Uterus (tissue), 4 donors: ENCODE measurements around the gene SH3GL2. TPM values are rescaled to one million over a fixed set of nuclear protein-coding genes. Genes with fewer than 3 reads are reported as not detected.

Source experiments
- DNase-seq, 2 donors: peaks; one replicate each; pipeline ENCODE4 v3.0.0-alpha.2; 2019 to 2020
- H3K27ac ChIP-seq, 2 donors: fragments of 200-600 bp; sonication (generic); 1 replicate in 1 of 2; 2 replicates in 1 of 2; pipeline ENCODE4 v1.5.1; 2016 to 2018
- H3K27me3 ChIP-seq, 2 donors: fragments of 200-600 bp; sonication (generic); one replicate each; pipeline ENCODE4 v1.5.1; 2018 to 2019; ENCODE audit warnings: control low read depth in 1 of 2
- H3K36me3 ChIP-seq, 2 donors: fragments of 200-600 bp; sonication (generic); one replicate each; pipeline ENCODE4 v1.5.1; 2019; ENCODE audit warnings: control low read depth in 1 of 2
- H3K4me1 ChIP-seq, 2 donors: fragments of 200-600 bp; sonication (generic); one replicate each; pipeline ENCODE4 v1.5.1; 2018 to 2019; ENCODE audit warnings: control low read depth in 1 of 2
- H3K4me3 ChIP-seq, 2 donors: fragments of 200-600 bp; sonication (generic); 1 replicate in 1 of 2; 2 replicates in 1 of 2; pipeline ENCODE4 v1.5.1; 2018 to 2019; ENCODE audit warnings: mild to moderate bottlenecking in 1 of 2
- H3K9me3 ChIP-seq, 2 donors: fragments of 200-600 bp; sonication (generic); one replicate each; pipeline ENCODE4 v1.5.1; 2019; ENCODE audit warnings: control low read depth in 1 of 2
- POLR2A ChIP-seq, 2 donors: fragments of 450-650 bp; IDR thresholded peaks; one replicate each; pipeline ENCODE4 v1.6.1; 2016; ENCODE audit warnings: antibody characterized with exemption in 2 of 2, mild to moderate bottlenecking in 1 of 2, moderate library complexity in 1 of 2
- intact Hi-C: fragments of 100-400 bp; cut with DNase I; formaldehyde crosslinking; loops from one replicate; pipeline ENCODE4 v1.15.1; 2023; ENCODE audit warnings: low total_unique reads
- total RNA-seq, 4 donors: library from RNA; depleted of rRNA in 3 of 4; stranded (reverse); fragments of >200 nt in 3 of 4; gene quantifications; one replicate each; pipeline versions ENCODE4 v1.1.0 to v1.2.4, GENCODE V29; 2014 to 2023
- TF ChIP-seq, protein P1 (sequence below), 4 experiments: fragments of 200-600 bp in 2 of 4; fragments of 450-650 bp in 2 of 4; sonication (generic) in 2 of 4; IDR thresholded peaks; one replicate each; pipeline ENCODE4 v1.5.1; 2016 to 2019; ENCODE audit warnings: antibody characterized with exemption in 4 of 4, mild to moderate bottlenecking in 2 of 4, moderate library complexity in 1 of 4
- donor health status: DM: yes; HTN: yes; CAD: no.

The SH3GL2 gene
- total RNA-seq, 4 donors from 2014 or later, result 2.4 to 7.0 (median 2.4) TPM; not detected in 1

DNA sequence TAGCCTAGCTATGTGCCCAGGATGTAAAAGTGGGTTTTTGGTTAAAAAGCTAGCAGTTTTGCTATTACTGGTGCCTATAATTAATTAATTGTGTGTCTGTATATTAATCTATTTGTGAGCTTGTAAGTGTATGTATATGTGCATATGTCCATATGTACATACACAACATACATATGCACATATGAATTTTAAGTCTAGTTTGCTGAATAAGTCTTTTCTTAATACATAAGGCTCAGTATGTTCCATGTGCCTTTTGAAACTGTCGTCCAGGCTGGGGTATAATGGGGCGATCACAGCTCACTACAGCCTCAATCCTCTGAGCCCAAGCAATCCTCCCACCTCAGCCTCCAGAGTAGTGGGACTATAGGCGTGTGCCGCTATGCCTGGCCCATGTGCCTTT is 10.1 kb downstream of the SH3GL2 start:
- no peak overlapping the region for H3K27ac ChIP-seq
- H3K4me1 ChIP-seq, result no peaks in the 10 kb centered on the region
- H3K36me3 ChIP-seq, result no peaks in the 10 kb centered on the region
- intact Hi-C loops, result no loop called here
- H3K4me3 ChIP-seq, result no peak overlapping the region
- TF ChIP-seq, protein P1, sequence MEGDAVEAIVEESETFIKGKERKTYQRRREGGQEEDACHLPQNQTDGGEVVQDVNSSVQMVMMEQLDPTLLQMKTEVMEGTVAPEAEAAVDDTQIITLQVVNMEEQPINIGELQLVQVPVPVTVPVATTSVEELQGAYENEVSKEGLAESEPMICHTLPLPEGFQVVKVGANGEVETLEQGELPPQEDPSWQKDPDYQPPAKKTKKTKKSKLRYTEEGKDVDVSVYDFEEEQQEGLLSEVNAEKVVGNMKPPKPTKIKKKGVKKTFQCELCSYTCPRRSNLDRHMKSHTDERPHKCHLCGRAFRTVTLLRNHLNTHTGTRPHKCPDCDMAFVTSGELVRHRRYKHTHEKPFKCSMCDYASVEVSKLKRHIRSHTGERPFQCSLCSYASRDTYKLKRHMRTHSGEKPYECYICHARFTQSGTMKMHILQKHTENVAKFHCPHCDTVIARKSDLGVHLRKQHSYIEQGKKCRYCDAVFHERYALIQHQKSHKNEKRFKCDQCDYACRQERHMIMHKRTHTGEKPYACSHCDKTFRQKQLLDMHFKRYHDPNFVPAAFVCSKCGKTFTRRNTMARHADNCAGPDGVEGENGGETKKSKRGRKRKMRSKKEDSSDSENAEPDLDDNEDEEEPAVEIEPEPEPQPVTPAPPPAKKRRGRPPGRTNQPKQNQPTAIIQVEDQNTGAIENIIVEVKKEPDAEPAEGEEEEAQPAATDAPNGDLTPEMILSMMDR (IDR thresholded peaks at IDR 0.05), result no peak
- no peak for TF ChIP-seq POLR2A (IDR thresholded peaks at IDR 0.05)
- no peaks in the 10 kb centered on the region for H3K9me3 ChIP-seq
- DNase-seq, result no peak
- no peaks in the 10 kb centered on the region for H3K27me3 ChIP-seq

DNA sequence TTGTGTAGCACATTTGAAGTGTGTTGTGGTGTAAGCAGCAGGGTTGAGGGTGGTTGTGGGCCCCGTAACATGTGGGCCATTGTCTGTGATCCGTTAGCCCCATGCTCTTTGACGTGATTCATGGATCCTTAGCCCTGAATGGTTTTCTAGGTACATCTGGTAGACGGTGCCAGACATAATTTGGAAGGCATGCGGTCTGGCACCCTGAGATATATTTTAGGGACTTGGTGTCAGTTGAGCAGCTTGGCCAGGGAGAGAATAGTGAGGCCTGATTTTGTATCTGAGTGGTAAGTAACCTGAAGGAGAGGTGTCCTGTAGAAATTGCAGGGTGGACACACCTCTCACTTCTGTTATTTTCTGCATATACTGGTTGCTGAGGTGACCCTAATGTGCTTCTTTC is 10.9 kb downstream of the SH3GL2 start:
- TF ChIP-seq, protein P1 (IDR thresholded peaks at IDR 0.05), result no peak
- no peak for TF ChIP-seq POLR2A (IDR thresholded peaks at IDR 0.05)
- Histone ChIP-seq H3K36me3 (no peaks in the 10 kb centered on the region), H3K27ac (no peak overlapping the region), H3K4me1 (no peaks in the 10 kb centered on the region), H3K27me3 (no peaks in the 10 kb centered on the region), H3K9me3 (no peaks in the 10 kb centered on the region), H3K4me3 (no peak overlapping the region)
- DNase-seq, result no peak
- intact Hi-C loops, result no loop called here

DNA sequence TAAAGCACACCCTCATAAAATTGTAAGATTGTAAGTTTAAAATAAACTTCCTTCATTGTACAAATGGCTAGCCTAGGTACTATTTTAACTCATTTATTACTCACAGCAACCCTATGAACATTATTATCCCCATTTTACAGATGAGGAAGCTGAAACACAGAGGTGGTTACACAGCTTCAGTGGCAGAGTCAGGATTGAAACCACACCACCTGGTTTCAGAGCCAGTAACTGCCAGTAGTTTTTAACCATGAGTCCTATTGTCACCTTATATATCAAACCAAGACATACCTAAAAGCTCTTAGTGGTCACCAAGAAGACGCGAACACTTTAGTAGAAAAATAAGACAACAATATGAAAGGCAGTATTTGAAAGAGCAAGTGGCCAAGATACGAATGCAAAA is 16.1 kb downstream of the SH3GL2 start:
- Histone ChIP-seq H3K4me3 (no peak overlapping the region), H3K4me1 (no peaks in the 10 kb centered on the region), H3K27me3 (no peaks in the 10 kb centered on the region), H3K36me3 (no peaks in the 10 kb centered on the region), H3K27ac (no peak overlapping the region), H3K9me3 (no peaks in the 10 kb centered on the region)
- DNase-seq, result no peak
- TF ChIP-seq POLR2A (IDR thresholded peaks at IDR 0.05), result no peak
- TF ChIP-seq, protein P1 (IDR thresholded peaks at IDR 0.05), result no peak
- intact Hi-C loops, result no loop called here

DNA sequence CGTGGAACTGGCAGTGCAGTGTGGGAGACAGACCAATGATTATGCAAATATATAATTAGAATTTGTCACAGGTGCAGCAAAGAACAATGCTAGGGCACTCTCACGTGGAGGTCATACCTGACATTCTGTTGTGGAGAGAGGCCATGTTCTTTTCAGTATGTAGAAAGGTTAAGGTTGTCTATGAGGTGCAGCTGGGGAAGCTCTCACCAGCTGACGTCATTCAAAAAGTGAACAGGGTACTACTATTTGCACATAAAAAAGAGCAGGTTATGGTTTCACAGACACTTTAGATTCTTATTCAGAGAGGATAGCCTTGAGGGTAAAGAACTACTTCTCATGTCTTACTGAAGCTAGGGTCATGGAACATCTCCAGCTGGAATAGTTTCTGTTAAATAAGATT is 19.1 kb downstream of the SH3GL2 start:
- H3K9me3 ChIP-seq, result no peaks in the 10 kb centered on the region
- H3K27ac ChIP-seq, result no peak overlapping the region
- H3K4me3 ChIP-seq, result no peak overlapping the region

DNA sequence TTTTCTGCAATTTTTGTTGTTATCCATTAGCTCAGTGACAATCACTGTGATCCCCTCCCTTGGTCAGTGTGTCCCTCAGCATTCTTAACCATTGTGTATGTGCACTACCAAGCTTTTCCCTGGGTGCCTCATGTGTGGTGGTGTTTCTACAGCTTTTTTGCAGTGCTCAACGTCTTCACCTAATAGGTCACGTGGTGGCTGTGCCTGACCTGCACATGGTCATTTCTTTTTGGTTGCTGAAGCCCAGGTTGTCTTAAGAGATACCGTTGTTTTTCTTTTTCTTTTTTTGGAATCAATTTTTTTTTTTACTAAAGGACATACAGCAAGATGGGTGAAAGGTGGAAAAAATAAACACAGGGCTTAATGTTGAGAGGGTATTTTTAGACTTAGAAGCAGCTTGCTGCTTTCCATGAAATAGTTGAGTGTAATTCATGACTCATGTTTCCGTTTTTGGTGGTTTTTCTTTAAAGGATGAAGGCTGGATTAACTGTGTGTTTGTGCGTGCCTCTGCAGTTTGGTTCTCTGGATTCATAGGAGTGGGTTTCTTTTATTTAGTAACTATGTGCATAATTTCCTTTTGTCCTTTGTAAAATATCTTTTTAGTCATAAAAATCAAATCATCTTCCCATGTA is 22.2 kb downstream of the SH3GL2 start:
- no peaks in the 10 kb centered on the region for H3K9me3 ChIP-seq
- H3K27me3 ChIP-seq, result no peaks in the 10 kb centered on the region
- no peaks in the 10 kb centered on the region for H3K4me1 ChIP-seq
- H3K36me3 ChIP-seq, result no peaks in the 10 kb centered on the region
- DNase-seq, result no peak
- TF ChIP-seq POLR2A (IDR thresholded peaks at IDR 0.05), result no peak
- TF ChIP-seq, protein P1 (IDR thresholded peaks at IDR 0.05), result no peak
- intact Hi-C loops, result no loop called here
- H3K4me3 ChIP-seq, result no peak overlapping the region
- no peak overlapping the region for H3K27ac ChIP-seq

More for the DNA sequence above, 19.1 kb downstream of the SH3GL2 start:
- Histone ChIP-seq H3K27me3 (no peaks in the 10 kb centered on the region), H3K4me1 (no peaks in the 10 kb centered on the region), H3K36me3 (no peaks in the 10 kb centered on the region)
- TF ChIP-seq, protein P1 (IDR thresholded peaks at IDR 0.05), result no peak
- no peak for TF ChIP-seq POLR2A (IDR thresholded peaks at IDR 0.05)
- intact Hi-C loops, result no loop called here
- DNase-seq, result no peak
